ENCODE measurements around the gene KDF1.

KDF1 gene

GRCh38 chr1:26959722-26960624 is at the start of gene KDF1:
Gene KDF1 (minus strand): TSS chr1:26960468. CDS start chr1:26952380, 8,088 bp downstream.
- no peak for DNase-seq

- no peak for DNase-seq
These were observed 49.4 kb upstream of the KDF1 start for GRCh38 chr1:27009601-27010197.

- DNase-seq = no peak
These were observed 47.8 kb upstream of the KDF1 start for GRCh38 chr1:27007909-27008582.

- DNase-seq = no peak
These were observed 46.4 kb upstream of the KDF1 start for GRCh38 chr1:27006683-27007082.

GRCh38 chr1:27005648-27006496 is 45.6 kb upstream of the KDF1 start:
- DNase-seq = no peak

GRCh38 chr1:27005166-27005530 is 44.9 kb upstream of the KDF1 start:
- DNase-seq = no peak

GRCh38 chr1:27004471-27005165 is 44.4 kb upstream of the KDF1 start:
- DNase-seq = no peak

GRCh38 chr1:27003745-27004470 is 43.6 kb upstream of the KDF1 start:
- DNase-seq = no peak

GRCh38 chr1:27001570-27002360 is 41.5 kb upstream of the KDF1 start:
- no peak for DNase-seq

GRCh38 chr1:27000817-27001460 is 40.7 kb upstream of the KDF1 start:
- DNase-seq = no peak

- no peak for DNase-seq
These were observed 40.0 kb upstream of the KDF1 start for GRCh38 chr1:27000090-27000816.

- DNase-seq = peak; percentile 91
These were observed 39.2 kb upstream of the KDF1 start for GRCh38 chr1:26999440-26999987.

GRCh38 chr1:26998429-26999300 is 38.4 kb upstream of the KDF1 start:
- DNase-seq = peak; percentile 58

- no peak for DNase-seq
These were observed 36.4 kb upstream of the KDF1 start for GRCh38 chr1:26996665-26997064.

- no peak for DNase-seq
These were observed 35.8 kb upstream of the KDF1 start for GRCh38 chr1:26996024-26996423.

- DNase-seq = no peak
These were observed 34.7 kb upstream of the KDF1 start for GRCh38 chr1:26994787-26995517.
